Endothelial cell of umbilical vein (primary cell): Measurements from ENCODE around the gene ZSWIM6. TPM values are rescaled to one million over a fixed set of nuclear protein-coding genes. Genes with fewer than 3 reads are reported as not detected.

Source experiments
- BruUV-seq: library from RNA; stranded (reverse); fragments of 400-500 nt; replicated peaks from 2 replicates; lab custom pipeline; 2021; lab: Mats Ljungman, UMichigan
- CTCF ChIA-PET: fragments of 300-600, 350-600 bp; sonication (Branson Sonifier 250); formaldehyde crosslinking; loops from one replicate; lab custom pipeline; 2021; ENCODE audit warnings: antibody characterized with exemption, inconsistent platforms; lab: Charles Lee
- POLR2A ChIA-PET: fragments of 300-600, 350-600 bp; sonication (Branson Sonifier 250); formaldehyde crosslinking; loops from one replicate; lab custom pipeline; 2021; ENCODE audit warnings: antibody characterized with exemption, inconsistent platforms; lab: Charles Lee
- DNase-seq: peaks from one replicate; pipeline ENCODE4 v3.0.0-alpha.2; 2011; ENCODE audit warnings: low read depth, low spot score
- FAIRE-seq: peaks from 2 replicates; lab custom pipeline; 2011; peaks lifted over from hg19 to GRCh38; lab: Jason Lieb, UNC
- H2AFZ ChIP-seq: 2 replicates; pipeline ENCODE4 v1.6.0; 2012; ENCODE audit warnings: low read depth, low read length, control low read depth, inconsistent platforms
- H3K27ac ChIP-seq: 2 replicates; pipeline ENCODE4 v1.5.1; 2011; ENCODE audit warnings: low read depth, mild to moderate bottlenecking, control low read depth, low read length, moderate library complexity; ENCODE audit not compliant: insufficient read depth
- H3K27me3 ChIP-seq, 2 experiments: 2 replicates each; pipeline versions ENCODE4 v1.6.0 to v1.6.1; 2011; ENCODE audit warnings: low read length in 2 of 2, mixed read lengths in 1 of 2; ENCODE audit not compliant: control insufficient read depth in 2 of 2, insufficient read depth in 2 of 2
- H3K36me3 ChIP-seq, 2 experiments: 2 replicates in 1 of 2; 3 replicates in 1 of 2; pipeline ENCODE4 v1.5.1; 2011; ENCODE audit warnings: low read length in 2 of 2, mild to moderate bottlenecking in 1 of 2, moderate library complexity in 1 of 2; ENCODE audit not compliant: control insufficient read depth in 2 of 2, insufficient read depth in 2 of 2; ENCODE audit errors: extremely low read depth in 1 of 2
- H3K4me1 ChIP-seq: 3 replicates; pipeline ENCODE4 v1.5.1; 2011; ENCODE audit warnings: mild to moderate bottlenecking, low read length; ENCODE audit not compliant: control insufficient read depth, insufficient read depth; ENCODE audit errors: extremely low read depth
- H3K4me2 ChIP-seq: 2 replicates; pipeline ENCODE4 v1.6.1; 2011; ENCODE audit warnings: low read length, control low read depth, mixed read lengths; ENCODE audit not compliant: insufficient read depth
- H3K4me3 ChIP-seq, 3 experiments: fragments of 200-600 bp in 1 of 3; sonication (generic), shearing (Covaris generic) in 1 of 3; replicated peaks in 1 of 3; 2 replicates each; pipeline ENCODE4 v1.5.1; 2011 to 2016; ENCODE audit warnings: control low read depth in 3 of 3, low read length in 3 of 3, mild to moderate bottlenecking in 2 of 3, inconsistent platforms in 1 of 3, low read depth in 1 of 3, moderate library complexity in 1 of 3; ENCODE audit not compliant: insufficient read depth in 1 of 3
- H3K79me2 ChIP-seq: 2 replicates; pipeline ENCODE4 v1.6.0; 2012; ENCODE audit warnings: low read length, inconsistent platforms; ENCODE audit not compliant: control insufficient read depth, insufficient read depth
- H3K9ac ChIP-seq: replicated peaks from 2 replicates; pipeline ENCODE3; 2011; ENCODE audit warnings: low read length, control low read depth; ENCODE audit not compliant: insufficient read depth; ENCODE audit errors: extremely low read depth
- H3K9me1 ChIP-seq: replicated peaks from 3 replicates; pipeline ENCODE4 v1.6.0; 2011; ENCODE audit warnings: mild to moderate bottlenecking, low read length; ENCODE audit not compliant: control insufficient read depth, insufficient read depth; ENCODE audit errors: extremely low read depth
- H3K9me3 ChIP-seq: replicated peaks from 2 replicates; pipeline ENCODE4 v1.5.1; 2012; ENCODE audit warnings: low read length, inconsistent platforms; ENCODE audit not compliant: control insufficient read depth, insufficient read depth
- H4K20me1 ChIP-seq: replicated peaks from 2 replicates; pipeline ENCODE3; 2011; ENCODE audit warnings: mild to moderate bottlenecking, low read length; ENCODE audit not compliant: control insufficient read depth, insufficient read depth; ENCODE audit errors: extremely low read depth
- FOS ChIP-seq: IDR thresholded peaks from 2 replicates; pipeline ENCODE4 v1.6.1; 2011; ENCODE audit warnings: mild to moderate bottlenecking, low read length, moderate library complexity, borderline replicate concordance; ENCODE audit not compliant: insufficient read depth
- GATA2 ChIP-seq: IDR thresholded peaks from 2 replicates; pipeline ENCODE4 v1.7.0; 2011; ENCODE audit warnings: low read depth, mild to moderate bottlenecking, moderate library complexity, mixed read lengths, low read length; ENCODE audit not compliant: insufficient read length, insufficient read depth
- JUN ChIP-seq: IDR thresholded peaks from 2 replicates; pipeline ENCODE4 v1.6.1; 2011; ENCODE audit warnings: borderline replicate concordance, low read depth; ENCODE audit not compliant: insufficient read length, insufficient read depth
- MYC ChIP-seq: IDR thresholded peaks from one replicate; pipeline ENCODE4 v1.6.1; 2011; ENCODE audit warnings: mild to moderate bottlenecking, low read depth, low read length
- POLR2A ChIP-seq: IDR thresholded peaks from 2 replicates; pipeline ENCODE4 v1.6.1; 2012; ENCODE audit warnings: low read depth, mild to moderate bottlenecking, control low read depth, low read length
- POLR2AphosphoS5 ChIP-seq: IDR thresholded peaks from 2 replicates; pipeline ENCODE4 v1.6.1; 2012; ENCODE audit warnings: low read depth, mild to moderate bottlenecking, control low read depth, low read length, moderate library complexity; ENCODE audit not compliant: insufficient read depth
- dilution Hi-C: fragments of 300-500 bp; cut with MboI; formaldehyde crosslinking; loops from one replicate; pipeline ENCODE4 v1.15.0; 2019; ENCODE audit warnings: low sequenced_read_pairs; ENCODE audit not compliant: extremely low pct_ligation_motif_present
- intact Hi-C: fragments of 100-400 bp; cut with micrococcal nuclease; formaldehyde crosslinking; loops from one replicate; pipeline ENCODE4 v1.10.0; 2022
- polyA plus RNA-seq, 4 experiments: library from polyadenylated mRNA; depleted of rRNA in 3 of 4; stranded (reverse) in 3 of 4; unstranded in 1 of 4; fragments of >200 nt; gene quantifications; 2 replicates each; pipeline versions ENCODE4 v1.2.1 to v1.2.3, GENCODE V29; 2011 to 2012; ENCODE audit warnings: missing spikeins in 1 of 4
- total RNA-seq: library from RNA; stranded (reverse); gene quantifications from 2 replicates; pipeline ENCODE4 v1.2.3, GENCODE V29; 2021
- TF ChIP-seq, protein P1 (sequence below), 2 donors: IDR thresholded peaks; 1 replicate in 1 of 2; 2 replicates in 1 of 2; pipeline ENCODE4 v1.5.1; 2011; ENCODE audit warnings: low read length in 2 of 2, mild to moderate bottlenecking in 2 of 2, moderate library complexity in 2 of 2, control low read depth in 1 of 2, inconsistent platforms in 1 of 2, low read depth in 1 of 2; ENCODE audit not compliant: insufficient read depth in 1 of 2; ENCODE audit errors: extremely low read depth in 1 of 2
- TF ChIP-seq, protein P2 (sequence below): IDR thresholded peaks from 2 replicates; pipeline ENCODE4 v1.6.1; 2011; ENCODE audit not compliant: insufficient read depth, insufficient read length

Gene ZSWIM6
- total and polyA plus RNA-seq, 2 donors (not counting 3 experiments of a cell fraction or from before 2014, with no cell fraction given): 14.9 to 25.3 TPM

DNA sequence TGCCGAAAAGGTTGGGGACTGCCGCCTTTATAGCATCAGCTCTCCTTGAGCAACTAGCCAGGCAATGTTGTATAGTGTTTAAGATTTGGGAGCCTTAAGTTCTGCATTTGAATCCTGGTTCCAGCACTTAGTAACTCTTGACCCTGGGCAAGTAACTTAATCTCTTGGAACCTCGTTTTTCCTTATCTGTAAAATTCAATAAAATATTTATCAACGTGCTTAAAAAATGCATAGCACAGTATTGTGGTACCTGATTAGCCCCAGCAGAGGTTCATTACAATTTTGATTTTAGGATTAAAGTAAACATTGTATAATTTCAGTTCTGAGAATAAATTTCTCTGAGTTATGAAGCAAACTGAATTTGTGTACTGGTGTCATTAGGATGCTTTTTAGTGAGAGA, 66.4 kb downstream of the ZSWIM6 start:
- no peaks in the 10 kb centered on the region for H3K36me3 ChIP-seq
- H3K4me3 ChIP-seq: no peak overlapping the region
- no TSS peak for BruUV-seq
- no peak overlapping the region for H2AFZ ChIP-seq
- ChIA-PET POLR2A (no interaction called here), CTCF (no interaction called here)
- intact Hi-C loops (no loop called here), dilution Hi-C loops (no loop called here)
- no peak for TF ChIP-seq JUN
- TF ChIP-seq POLR2AphosphoS5: no peak
- TF ChIP-seq, protein P1, sequence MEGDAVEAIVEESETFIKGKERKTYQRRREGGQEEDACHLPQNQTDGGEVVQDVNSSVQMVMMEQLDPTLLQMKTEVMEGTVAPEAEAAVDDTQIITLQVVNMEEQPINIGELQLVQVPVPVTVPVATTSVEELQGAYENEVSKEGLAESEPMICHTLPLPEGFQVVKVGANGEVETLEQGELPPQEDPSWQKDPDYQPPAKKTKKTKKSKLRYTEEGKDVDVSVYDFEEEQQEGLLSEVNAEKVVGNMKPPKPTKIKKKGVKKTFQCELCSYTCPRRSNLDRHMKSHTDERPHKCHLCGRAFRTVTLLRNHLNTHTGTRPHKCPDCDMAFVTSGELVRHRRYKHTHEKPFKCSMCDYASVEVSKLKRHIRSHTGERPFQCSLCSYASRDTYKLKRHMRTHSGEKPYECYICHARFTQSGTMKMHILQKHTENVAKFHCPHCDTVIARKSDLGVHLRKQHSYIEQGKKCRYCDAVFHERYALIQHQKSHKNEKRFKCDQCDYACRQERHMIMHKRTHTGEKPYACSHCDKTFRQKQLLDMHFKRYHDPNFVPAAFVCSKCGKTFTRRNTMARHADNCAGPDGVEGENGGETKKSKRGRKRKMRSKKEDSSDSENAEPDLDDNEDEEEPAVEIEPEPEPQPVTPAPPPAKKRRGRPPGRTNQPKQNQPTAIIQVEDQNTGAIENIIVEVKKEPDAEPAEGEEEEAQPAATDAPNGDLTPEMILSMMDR (IDR thresholded peaks at IDR 0.05; ENCODE audit: extremely low read depth in 1 of 2, insufficient read depth in 1 of 2, low read depth in 1 of 2, low read length in 2 of 2): no peak
- no peak for TF ChIP-seq GATA2
- no peak for TF ChIP-seq MYC
- TF ChIP-seq, protein P2, sequence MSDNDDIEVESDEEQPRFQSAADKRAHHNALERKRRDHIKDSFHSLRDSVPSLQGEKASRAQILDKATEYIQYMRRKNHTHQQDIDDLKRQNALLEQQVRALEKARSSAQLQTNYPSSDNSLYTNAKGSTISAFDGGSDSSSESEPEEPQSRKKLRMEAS: no peak
- no peak for TF ChIP-seq FOS
- no peak for TF ChIP-seq POLR2A
- peaks cover 95% of the 10 kb centered on the region for H3K79me2 ChIP-seq
- H3K4me1 ChIP-seq: peaks cover 25% of the 10 kb centered on the region
- H3K27ac ChIP-seq: no peak overlapping the region
- H3K4me2 ChIP-seq: no peak overlapping the region
- DNase-seq: no peak
- H3K9me3 ChIP-seq: no peaks in the 10 kb centered on the region
- peaks cover 7% of the 10 kb centered on the region for H4K20me1 ChIP-seq
- no peak overlapping the region for H3K9ac ChIP-seq
- no peak for FAIRE-seq
- H3K27me3 ChIP-seq: no peaks in the 10 kb centered on the region
- H3K9me1 ChIP-seq: no peaks in the 10 kb centered on the region
